Measurements from ENCODE around the gene RAB3IP. TPM values are rescaled to one million over a fixed set of nuclear protein-coding genes. Genes with fewer than 3 reads are reported as not detected.

RAB3IP gene
- total RNA-seq, 1 donor from 2014 or later = 29.6 TPM

DNA sequence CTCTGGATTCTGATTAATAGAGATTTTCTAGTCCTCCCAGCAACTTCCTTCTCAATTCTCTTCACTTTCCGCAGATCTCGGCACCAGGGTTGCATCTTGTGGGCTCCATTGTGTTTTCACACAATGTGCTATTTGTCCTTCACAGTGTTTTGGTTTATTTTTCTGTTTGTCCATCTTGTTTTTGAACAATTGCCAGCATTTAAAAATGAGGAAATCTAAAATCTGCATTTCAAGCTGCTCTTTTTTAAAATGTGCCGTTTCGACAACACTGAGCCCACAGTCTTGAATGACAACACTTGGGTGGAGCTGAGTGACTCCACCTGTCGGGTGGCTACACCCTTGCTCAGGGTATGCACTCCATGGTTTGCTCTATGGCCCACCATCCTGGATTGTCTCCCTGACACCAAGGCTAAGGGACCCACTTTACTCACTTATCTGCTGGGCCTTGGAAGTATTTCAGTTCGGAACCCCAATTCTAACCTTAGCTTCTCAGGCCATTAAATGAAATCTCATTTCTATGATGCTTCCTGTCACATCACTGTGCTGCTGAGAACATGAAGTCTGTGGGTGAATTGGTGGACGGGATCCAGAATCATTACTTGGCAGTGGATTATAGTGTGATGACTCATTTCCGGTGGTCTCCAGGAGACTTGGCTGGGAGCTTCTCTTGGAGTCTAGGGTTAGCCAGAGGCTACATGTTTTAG is 82.9 kb downstream of the RAB3IP start:
- H3K27ac ChIP-seq = no peak overlapping the region
- intact Hi-C loops (cut with DNase I) = no loop called here
- TF ChIP-seq, protein P1, sequence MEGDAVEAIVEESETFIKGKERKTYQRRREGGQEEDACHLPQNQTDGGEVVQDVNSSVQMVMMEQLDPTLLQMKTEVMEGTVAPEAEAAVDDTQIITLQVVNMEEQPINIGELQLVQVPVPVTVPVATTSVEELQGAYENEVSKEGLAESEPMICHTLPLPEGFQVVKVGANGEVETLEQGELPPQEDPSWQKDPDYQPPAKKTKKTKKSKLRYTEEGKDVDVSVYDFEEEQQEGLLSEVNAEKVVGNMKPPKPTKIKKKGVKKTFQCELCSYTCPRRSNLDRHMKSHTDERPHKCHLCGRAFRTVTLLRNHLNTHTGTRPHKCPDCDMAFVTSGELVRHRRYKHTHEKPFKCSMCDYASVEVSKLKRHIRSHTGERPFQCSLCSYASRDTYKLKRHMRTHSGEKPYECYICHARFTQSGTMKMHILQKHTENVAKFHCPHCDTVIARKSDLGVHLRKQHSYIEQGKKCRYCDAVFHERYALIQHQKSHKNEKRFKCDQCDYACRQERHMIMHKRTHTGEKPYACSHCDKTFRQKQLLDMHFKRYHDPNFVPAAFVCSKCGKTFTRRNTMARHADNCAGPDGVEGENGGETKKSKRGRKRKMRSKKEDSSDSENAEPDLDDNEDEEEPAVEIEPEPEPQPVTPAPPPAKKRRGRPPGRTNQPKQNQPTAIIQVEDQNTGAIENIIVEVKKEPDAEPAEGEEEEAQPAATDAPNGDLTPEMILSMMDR (IDR thresholded peaks at IDR 0.05) = no peak
- H3K27me3 ChIP-seq = no peaks in the 10 kb centered on the region
- H3K4me1 ChIP-seq = peaks cover 7% of the 10 kb centered on the region
- DNase-seq = no peak
- no peaks in the 10 kb centered on the region for H3K9me3 ChIP-seq
- no peaks in the 10 kb centered on the region for H3K36me3 ChIP-seq
- H3K4me3 ChIP-seq = no peak overlapping the region
- peak; percentile 59 for ATAC-seq

DNA sequence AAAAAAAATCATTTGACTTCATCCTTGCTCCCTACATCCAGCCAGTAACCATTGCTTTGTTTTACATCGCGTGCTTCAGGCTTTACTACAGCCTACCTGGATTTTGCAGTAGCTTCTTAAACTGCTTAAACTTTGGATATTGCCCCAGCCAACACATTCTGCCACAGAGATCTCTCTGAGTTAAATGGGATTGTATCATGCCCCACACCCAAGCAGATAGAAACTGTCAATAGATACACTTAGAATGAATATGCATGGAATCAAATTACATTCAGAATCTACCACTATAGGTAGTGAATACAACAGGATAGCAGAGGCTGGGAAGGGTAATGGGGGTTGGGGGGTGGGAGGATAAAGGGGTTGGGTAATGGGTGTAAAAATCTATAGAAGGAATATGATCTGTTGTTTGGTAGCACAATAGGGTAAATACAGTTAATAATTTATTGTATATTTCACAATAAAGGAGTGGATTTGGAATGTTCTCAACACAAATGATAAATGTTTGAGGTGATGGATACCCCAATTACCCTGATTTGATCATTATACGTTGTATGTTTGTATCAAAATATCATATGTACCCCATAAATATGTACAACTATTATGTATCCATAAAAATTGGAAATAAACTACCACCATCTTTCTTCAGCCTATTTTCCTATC is 83.7 kb downstream of the RAB3IP start:
- no peak for DNase-seq
- H3K27me3 ChIP-seq = no peaks in the 10 kb centered on the region
- no peak overlapping the region for H3K27ac ChIP-seq
- no peaks in the 10 kb centered on the region for H3K36me3 ChIP-seq
- H3K4me1 ChIP-seq = peaks cover 7% of the 10 kb centered on the region
- intact Hi-C loops (cut with DNase I) = no loop called here
- H3K9me3 ChIP-seq = no peaks in the 10 kb centered on the region
- TF ChIP-seq, protein P1 (IDR thresholded peaks at IDR 0.05) = no peak
- H3K4me3 ChIP-seq = no peak overlapping the region
- ATAC-seq = no peak

DNA sequence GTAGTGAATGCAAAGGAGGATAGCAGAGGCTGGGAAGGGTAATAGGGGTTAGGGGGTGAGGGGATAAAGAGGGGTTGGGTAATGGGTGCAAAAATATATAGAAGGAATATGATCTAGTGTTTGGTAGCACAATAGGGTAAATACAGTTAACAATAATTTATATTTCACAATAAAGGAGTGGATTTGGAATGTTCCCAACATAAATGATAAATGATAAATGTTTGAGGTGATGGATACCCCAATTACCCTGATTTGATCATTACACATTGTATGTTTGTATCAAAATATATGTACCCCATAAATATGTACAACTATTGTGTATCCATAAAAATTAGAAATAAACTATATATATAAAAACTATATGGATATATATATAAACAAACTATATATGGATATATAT is 85.4 kb downstream of the RAB3IP start:
- ATAC-seq = no peak

DNA sequence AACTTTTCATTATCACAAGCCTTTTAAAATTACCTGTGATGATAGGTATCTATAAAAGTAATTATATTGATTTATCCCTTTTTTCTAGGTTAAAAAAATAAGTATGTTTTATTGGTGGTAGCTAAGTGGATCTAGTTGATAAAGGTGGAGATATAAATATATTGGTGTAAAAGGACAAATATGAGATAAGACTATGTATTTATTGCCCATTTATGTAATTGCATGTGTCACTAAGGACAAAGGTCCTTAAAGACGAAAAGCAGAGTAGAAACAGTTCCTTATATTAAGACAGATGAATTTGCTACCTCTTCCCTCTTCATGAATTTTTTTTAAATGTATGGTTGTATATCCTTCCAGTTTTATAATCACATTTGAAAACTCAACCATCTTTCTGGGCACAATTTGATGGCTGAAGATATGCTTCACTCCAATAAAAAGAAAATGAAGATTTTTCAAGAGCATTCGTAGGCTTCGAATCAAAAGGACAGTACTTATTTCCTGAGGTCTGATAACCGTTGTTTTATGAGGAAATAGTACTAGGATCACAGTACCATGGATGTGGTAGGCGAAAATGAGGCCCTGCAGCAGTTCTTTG is 86.4 kb downstream of the RAB3IP start, which contains the start of gene MYRFL:
Gene MYRFL, plus strand, starts transcription at position 262 of the 595 bp plus-strand sequence. Its CDS starts 291 bp downstream, at position 553.
- DNase-seq (no peak), ATAC-seq (no peak)
- no peak within 1 kb of the TSS for H3K27ac ChIP-seq
- TF ChIP-seq, protein P1 (IDR thresholded peaks at IDR 0.05) = no peak
- no peak within 1 kb of the TSS for H3K4me3 ChIP-seq
- no peaks in the 10 kb centered on the region for H3K36me3 ChIP-seq
- intact Hi-C loops (cut with DNase I) = no loop called here
- H3K4me1 ChIP-seq = peaks cover 7% of the 10 kb centered on the region
- no peaks in the 10 kb centered on the region for H3K27me3 ChIP-seq
- H3K9me3 ChIP-seq = no peaks in the 10 kb centered on the region

More for the DNA sequence above, 85.4 kb downstream of the RAB3IP start:
- no peak overlapping the region for H3K27ac ChIP-seq
- H3K4me3 ChIP-seq = no peak overlapping the region
- H3K27me3 ChIP-seq = no peaks in the 10 kb centered on the region
- peaks cover 7% of the 10 kb centered on the region for H3K4me1 ChIP-seq
- no peak for DNase-seq
- intact Hi-C loops (cut with DNase I) = no loop called here
- no peaks in the 10 kb centered on the region for H3K9me3 ChIP-seq
- no peaks in the 10 kb centered on the region for H3K36me3 ChIP-seq
- TF ChIP-seq, protein P1 (IDR thresholded peaks at IDR 0.05) = no peak

DNA sequence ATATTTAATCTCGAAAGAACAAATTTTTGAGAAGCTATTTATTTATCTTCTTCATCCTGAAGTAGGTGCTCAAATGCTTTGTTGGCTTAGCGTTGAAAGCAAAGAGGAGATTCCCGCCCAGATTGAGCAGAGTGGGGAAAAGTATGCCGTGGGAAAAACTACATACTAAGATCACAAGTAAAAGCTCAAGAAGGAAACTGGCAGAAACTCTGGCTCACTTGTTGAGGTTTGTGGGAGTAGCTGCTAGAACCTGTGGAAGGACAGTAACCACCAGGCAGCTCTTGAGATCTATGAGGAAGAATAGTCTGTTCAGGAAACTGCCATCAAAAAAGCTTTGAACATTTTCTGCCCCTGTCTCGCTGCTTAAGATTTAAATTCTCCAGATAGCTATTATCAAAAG is 90.2 kb downstream of the RAB3IP start:
- no peak overlapping the region for H3K27ac ChIP-seq
- no peaks in the 10 kb centered on the region for H3K4me1 ChIP-seq
- ATAC-seq (peak; percentile 31), DNase-seq (no peak)
- no peaks in the 10 kb centered on the region for H3K36me3 ChIP-seq
- intact Hi-C loops (cut with DNase I) = no loop called here
- H3K4me3 ChIP-seq = no peak overlapping the region
- H3K9me3 ChIP-seq = no peaks in the 10 kb centered on the region
- H3K27me3 ChIP-seq = no peaks in the 10 kb centered on the region
- TF ChIP-seq, protein P1 (IDR thresholded peaks at IDR 0.05) = no peak
